ENCODE measurements around the gene BPI. TPM values are rescaled to one million over a fixed set of nuclear protein-coding genes. Genes with fewer than 3 reads are reported as not detected.
"Not testable (repeated sequence)": the region's sequence is repeated elsewhere in the genome, so short reads cannot be mapped to it uniquely, and the experiment has no call there.

The BPI gene
- total RNA-seq, 1 experiment from 2014 or later: not detected

DNA sequence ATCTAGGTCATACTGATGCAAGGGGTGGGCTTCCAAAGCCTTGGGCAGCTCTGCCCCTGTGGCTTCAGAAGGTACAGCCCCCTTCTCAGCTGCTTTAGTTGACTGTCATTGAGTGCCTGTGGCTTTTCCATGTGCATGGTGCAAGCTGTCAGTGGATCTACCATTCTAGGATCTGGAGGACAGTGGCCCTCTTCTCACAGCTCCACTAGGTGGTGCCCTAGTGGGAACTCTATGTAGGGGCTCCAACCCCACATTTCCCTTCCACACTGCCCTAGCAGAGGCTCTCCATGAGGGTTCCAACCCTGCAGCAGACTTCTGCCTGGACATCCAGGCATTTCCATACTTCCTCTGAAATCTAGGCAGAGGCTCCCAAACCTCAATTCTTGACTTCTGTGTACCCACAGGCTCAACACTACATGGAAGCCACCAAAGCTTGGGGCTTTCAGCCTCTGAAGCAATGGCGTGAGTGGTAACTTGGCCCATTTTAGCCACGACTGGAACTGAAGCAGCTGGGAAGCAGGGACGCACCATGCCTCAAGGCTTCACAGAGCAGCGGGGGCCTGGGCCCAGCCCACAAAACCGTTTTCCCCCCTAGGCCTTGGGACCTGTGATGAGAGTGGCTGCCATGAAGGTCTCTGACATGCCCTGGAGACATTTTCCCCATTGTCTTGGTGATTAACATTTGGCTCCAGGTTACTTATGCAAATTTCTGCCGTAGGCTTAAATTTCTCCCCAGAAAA lies 22.6 kb upstream of the BPI start:
- intact Hi-C loops (cut with micrococcal nuclease; ENCODE audit: unreplicated experiment); H3K27me3 ChIP-seq (ENCODE audit: control insufficient read depth, insufficient read depth, low read length); H3K36me3 ChIP-seq (ENCODE audit: control insufficient read depth, insufficient read depth, low read length); H3K4me1 ChIP-seq (ENCODE audit: control insufficient read depth, insufficient read depth, low read length); H3K9me3 ChIP-seq (ENCODE audit: control insufficient read depth, insufficient read depth, low read depth, low read length); H3K4me3 ChIP-seq (ENCODE audit: low read depth in 2 of 2, low read length in 2 of 2); in situ Hi-C loops (cut with HindIII; ENCODE audit: low pct_unique_long_range_greater_than_20kb, low sequenced_read_pairs); POLR2A ChIA-PET; BruUV-seq (replicated peaks); DNase-seq (ENCODE audit: low read depth, low spot score); H3K27ac ChIP-seq (ENCODE audit: low read length); ATAC-seq; CTCF ChIA-PET: not testable (repeated sequence)

DNA sequence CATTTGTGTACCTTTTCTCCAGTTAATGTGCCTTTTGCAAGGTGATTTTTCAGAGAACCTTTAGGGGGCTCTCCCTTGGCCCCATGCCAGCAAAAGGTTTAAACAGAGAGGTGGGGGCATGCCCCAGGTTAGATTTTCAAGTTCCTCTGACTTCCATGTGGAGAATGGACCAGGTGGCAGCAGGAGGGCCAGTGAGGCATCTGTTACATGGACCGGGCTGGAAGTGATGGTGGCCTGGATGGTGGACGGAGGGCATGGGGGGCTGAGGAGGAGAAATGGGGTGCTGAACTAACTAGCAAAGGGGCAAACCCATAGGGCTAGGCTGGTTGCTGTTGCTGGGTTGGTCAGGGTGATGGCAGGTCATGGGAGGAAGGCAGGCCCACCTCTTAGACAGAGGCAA lies 20.7 kb upstream of the BPI start:
- Histone ChIP-seq H3K27ac (ENCODE audit: low read length) (no peak overlapping the region), H3K36me3 (ENCODE audit: control insufficient read depth, insufficient read depth, low read length) (no peaks in the 10 kb centered on the region), H3K9me3 (ENCODE audit: control insufficient read depth, insufficient read depth, low read depth, low read length) (no peaks in the 10 kb centered on the region), H3K27me3 (ENCODE audit: control insufficient read depth, insufficient read depth, low read length) (no peaks in the 10 kb centered on the region), H3K4me1 (ENCODE audit: control insufficient read depth, insufficient read depth, low read length) (no peaks in the 10 kb centered on the region; the same call in 1 of the 2 replicates), H3K4me3 (ENCODE audit: low read depth in 2 of 2, low read length in 2 of 2) (no peak overlapping the region)
- TF ChIP-seq POLR2AphosphoS5 (IDR thresholded peaks at IDR 0.05; ENCODE audit: low read depth, low read length) (no peak), SIN3A (IDR thresholded peaks at IDR 0.05; ENCODE audit: borderline replicate concordance, insufficient read depth, low read depth, low read length) (no peak), TCF7L2 (IDR thresholded peaks at IDR 0.05; ENCODE audit: low read depth, low read length) (no peak)
- TF ChIP-seq, protein P1, sequence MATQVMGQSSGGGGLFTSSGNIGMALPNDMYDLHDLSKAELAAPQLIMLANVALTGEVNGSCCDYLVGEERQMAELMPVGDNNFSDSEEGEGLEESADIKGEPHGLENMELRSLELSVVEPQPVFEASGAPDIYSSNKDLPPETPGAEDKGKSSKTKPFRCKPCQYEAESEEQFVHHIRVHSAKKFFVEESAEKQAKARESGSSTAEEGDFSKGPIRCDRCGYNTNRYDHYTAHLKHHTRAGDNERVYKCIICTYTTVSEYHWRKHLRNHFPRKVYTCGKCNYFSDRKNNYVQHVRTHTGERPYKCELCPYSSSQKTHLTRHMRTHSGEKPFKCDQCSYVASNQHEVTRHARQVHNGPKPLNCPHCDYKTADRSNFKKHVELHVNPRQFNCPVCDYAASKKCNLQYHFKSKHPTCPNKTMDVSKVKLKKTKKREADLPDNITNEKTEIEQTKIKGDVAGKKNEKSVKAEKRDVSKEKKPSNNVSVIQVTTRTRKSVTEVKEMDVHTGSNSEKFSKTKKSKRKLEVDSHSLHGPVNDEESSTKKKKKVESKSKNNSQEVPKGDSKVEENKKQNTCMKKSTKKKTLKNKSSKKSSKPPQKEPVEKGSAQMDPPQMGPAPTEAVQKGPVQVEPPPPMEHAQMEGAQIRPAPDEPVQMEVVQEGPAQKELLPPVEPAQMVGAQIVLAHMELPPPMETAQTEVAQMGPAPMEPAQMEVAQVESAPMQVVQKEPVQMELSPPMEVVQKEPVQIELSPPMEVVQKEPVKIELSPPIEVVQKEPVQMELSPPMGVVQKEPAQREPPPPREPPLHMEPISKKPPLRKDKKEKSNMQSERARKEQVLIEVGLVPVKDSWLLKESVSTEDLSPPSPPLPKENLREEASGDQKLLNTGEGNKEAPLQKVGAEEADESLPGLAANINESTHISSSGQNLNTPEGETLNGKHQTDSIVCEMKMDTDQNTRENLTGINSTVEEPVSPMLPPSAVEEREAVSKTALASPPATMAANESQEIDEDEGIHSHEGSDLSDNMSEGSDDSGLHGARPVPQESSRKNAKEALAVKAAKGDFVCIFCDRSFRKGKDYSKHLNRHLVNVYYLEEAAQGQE (IDR thresholded peaks at IDR 0.05; ENCODE audit: insufficient read depth in 1 of 2, low read depth in 2 of 2, low read length in 1 of 2): no peak
- TF ChIP-seq, protein P2, sequence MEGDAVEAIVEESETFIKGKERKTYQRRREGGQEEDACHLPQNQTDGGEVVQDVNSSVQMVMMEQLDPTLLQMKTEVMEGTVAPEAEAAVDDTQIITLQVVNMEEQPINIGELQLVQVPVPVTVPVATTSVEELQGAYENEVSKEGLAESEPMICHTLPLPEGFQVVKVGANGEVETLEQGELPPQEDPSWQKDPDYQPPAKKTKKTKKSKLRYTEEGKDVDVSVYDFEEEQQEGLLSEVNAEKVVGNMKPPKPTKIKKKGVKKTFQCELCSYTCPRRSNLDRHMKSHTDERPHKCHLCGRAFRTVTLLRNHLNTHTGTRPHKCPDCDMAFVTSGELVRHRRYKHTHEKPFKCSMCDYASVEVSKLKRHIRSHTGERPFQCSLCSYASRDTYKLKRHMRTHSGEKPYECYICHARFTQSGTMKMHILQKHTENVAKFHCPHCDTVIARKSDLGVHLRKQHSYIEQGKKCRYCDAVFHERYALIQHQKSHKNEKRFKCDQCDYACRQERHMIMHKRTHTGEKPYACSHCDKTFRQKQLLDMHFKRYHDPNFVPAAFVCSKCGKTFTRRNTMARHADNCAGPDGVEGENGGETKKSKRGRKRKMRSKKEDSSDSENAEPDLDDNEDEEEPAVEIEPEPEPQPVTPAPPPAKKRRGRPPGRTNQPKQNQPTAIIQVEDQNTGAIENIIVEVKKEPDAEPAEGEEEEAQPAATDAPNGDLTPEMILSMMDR (IDR thresholded peaks at IDR 0.05): no peak
- intact Hi-C loops (cut with micrococcal nuclease; ENCODE audit: unreplicated experiment): no loop called here
- no peak for DNase-seq (ENCODE audit: low read depth, low spot score)
- BruUV-seq (replicated peaks): no TSS peak
- no peak for ATAC-seq
- in situ Hi-C loops (cut with HindIII; ENCODE audit: low pct_unique_long_range_greater_than_20kb, low sequenced_read_pairs): no loop called here
- CTCF ChIA-PET: no interaction called here
- POLR2A ChIA-PET: no interaction called here

DNA sequence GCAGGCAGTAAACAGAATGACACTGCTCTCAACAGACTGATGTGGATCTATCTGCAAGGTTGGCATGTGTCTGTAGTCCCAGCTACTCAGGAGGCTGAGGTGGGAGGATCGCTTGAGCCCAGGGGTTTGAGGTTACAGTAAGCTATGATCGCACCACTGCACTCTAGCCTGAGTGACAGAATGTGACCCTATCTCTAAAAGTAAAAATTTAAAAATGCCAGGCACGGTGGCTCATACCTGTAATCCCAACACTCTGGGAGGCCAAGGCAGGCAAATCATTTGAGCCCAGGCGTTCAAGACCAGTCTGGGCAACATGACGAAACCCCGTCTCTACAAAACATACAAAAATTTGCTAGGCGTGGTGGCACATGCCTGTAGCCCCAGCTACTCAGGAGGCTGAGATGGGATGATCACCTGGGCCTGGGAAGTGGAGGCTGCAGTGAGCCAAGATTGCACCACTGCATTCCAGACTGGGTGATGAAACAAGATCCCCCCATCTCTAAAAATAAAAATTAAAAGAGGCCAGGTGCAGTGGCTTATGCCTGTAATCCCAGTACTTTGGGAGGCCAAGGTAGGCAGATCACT lies 19.8 kb upstream of the BPI start:
- CTCF ChIA-PET; H3K27me3 ChIP-seq (ENCODE audit: control insufficient read depth, insufficient read depth, low read length); DNase-seq (ENCODE audit: low read depth, low spot score); H3K9me3 ChIP-seq (ENCODE audit: control insufficient read depth, insufficient read depth, low read depth, low read length); POLR2A ChIA-PET; H3K27ac ChIP-seq (ENCODE audit: low read length); H3K4me1 ChIP-seq (ENCODE audit: control insufficient read depth, insufficient read depth, low read length); H3K4me3 ChIP-seq (ENCODE audit: low read depth in 2 of 2, low read length in 2 of 2); H3K36me3 ChIP-seq (ENCODE audit: control insufficient read depth, insufficient read depth, low read length); BruUV-seq (replicated peaks); intact Hi-C loops (cut with micrococcal nuclease; ENCODE audit: unreplicated experiment); in situ Hi-C loops (cut with HindIII; ENCODE audit: low pct_unique_long_range_greater_than_20kb, low sequenced_read_pairs); ATAC-seq: not testable (repeated sequence)

All from Panc1 (cell line).